Renal pelvis (tissue), 4 donors: ENCODE results near the gene VSX1. TPM values are rescaled to one million over a fixed set of nuclear protein-coding genes. Genes with fewer than 3 reads are reported as not detected.

Experiments used
- DNase-seq: peaks from one replicate; pipeline ENCODE4 v3.0.0-alpha.2; 2013
- polyA plus RNA-seq, 3 donors: library from polyadenylated mRNA; unstranded; fragments of 120-200 nt; gene quantifications; one replicate each; pipeline ENCODE4 v1.2.1, GENCODE V29; 2013; ENCODE audit not compliant: insufficient read length in 3 of 3

Gene VSX1
- polyA plus RNA-seq, 3 donors, result 0.04 TPM; not detected in 2

DNA sequence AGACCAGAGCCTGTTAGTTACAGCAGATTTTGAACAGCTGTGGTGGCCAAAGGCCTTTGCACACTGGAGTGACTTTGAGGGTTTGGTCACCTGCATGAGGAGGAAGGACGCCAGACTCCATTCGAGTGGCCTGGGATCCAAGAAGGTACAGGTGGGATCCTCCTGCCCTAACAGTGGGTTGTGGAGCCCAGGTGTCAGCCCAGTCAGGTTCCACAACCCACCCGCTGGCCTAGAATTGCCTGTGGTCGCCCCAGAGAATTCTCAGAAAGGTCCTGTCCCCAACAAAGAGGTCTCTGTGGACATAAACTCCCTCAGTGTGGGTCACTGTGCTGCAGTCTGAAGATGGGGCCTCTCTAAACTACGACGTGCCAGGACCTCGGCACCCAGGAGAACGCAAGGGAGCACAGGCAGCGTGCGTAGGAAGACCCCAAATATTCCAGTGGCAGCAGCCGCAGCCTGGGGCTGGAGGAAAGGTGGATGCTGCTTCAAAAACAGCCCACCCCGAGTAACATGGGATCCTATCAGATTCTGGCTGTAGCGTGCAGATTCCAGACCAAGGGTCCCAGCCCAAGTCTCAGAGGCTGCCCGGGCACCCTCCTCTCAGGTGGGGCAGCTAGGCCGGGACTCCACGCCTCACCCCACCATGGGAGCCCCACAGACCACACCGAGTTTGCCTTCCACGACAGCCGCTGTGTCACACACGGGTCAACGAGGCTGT is 40.0 kb downstream of the VSX1 start:
- no peak for DNase-seq

DNA sequence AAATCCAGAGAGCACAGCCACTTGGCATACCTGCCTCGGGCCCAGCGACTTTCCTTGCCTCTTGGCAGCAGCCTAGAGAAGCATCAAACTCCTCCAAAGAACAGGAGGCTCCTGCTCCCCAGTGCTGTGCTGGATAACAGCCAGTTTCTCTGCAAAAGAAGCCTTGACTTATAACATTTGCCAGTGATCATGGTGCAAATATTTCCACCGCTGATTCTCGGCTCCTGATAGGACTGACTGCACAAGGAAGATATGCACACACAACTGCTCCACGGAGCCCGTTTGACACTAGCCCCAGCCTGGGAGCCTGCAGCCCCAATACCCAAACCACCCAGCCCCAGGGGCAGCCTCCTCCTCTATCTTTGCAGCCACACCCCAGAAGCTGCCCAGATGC is 41.5 kb downstream of the VSX1 start:
- DNase-seq, result no peak

- DNase-seq, result no peak
These were observed 42.1 kb downstream of the VSX1 start for GRCh38 chr20:25039697-25040437.

DNA sequence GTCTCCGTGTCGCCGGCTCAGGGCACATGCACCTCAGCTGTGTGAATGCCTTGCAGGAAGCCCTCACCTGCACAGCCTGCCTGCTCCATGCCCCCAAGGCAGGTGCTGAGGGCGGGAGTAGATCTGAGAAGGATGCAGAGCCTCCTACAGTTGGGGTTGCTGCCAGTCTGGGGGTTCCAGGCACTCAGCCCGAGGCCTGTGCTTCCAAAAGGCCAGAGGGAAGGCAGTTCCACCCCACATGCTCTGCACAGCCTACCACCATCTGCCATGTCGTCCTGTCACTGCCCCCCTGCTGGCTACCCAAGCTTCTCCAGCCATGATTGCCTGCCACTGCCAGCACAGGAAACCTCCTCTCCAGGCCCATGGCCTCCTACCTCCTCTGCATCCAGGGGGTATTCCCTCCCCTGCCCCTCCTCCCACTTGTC is 43.3 kb downstream of the VSX1 start:
- no peak for DNase-seq

DNA sequence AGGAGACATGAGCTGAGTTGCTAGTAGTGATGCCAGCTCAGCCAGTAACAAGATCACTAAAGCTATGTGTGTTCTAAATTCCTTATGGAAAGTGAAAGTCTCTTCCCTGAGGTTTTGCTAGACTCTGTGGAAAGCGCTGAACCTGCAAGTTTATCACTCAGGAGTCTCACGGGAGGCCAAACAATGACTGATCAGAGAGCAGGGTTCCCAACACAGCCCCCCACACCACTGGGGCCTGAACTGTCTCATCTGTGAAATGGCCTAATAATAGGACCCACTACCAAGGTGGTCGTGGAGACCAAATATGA is 43.9 kb downstream of the VSX1 start:
- DNase-seq, result no peak

- no peak for DNase-seq
These were observed 44.4 kb downstream of the VSX1 start for GRCh38 chr20:25037288-25038102.

DNA sequence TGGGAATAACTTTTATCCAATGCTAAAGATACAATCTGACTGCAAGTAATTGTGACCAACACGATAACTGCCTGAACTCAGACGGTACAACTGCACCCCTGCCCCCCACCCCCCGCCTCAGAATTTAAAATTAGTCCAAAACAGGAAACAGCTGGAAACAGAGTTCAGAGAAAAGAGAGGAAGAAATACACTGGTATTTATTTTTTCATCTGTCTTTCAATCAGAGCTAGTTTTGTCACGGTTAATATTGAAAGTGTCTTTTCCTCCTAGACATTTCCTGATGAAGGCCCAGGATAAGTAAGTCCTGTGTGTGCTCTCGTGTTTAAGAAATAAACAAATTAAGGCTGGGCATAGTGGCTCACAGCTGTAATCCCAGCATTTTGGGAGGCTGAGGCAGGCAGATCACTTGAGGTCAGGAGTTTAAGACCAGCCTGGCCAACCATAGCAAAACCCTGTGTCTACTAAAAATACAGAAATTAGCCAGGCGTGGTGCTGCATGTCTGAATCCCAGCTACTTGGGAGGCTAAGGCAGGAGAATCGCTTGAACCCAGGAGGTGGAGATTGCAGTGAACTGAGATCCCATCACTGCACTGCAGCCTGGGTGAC is 45.5 kb downstream of the VSX1 start:
- no peak for DNase-seq

DNA sequence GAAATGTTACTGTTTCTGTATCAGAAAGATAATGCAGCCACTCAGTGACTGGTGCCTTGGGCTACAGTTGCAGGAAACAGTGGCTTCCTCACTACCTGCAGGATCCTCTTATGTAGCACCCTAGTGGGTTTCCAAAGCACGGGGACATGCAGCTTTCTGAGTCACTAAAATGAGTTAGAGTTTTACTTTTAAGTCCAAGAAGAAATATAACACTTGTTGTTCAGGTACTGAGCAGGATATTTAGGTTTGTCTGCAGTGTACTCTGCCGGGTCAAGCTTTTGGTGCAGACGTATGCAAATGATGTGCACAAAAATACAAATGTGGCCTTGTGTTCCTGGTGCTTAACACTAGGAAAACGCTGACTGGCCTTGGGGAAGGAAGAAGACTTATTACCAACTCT is 46.0 kb downstream of the VSX1 start:
- DNase-seq, result no peak

DNA sequence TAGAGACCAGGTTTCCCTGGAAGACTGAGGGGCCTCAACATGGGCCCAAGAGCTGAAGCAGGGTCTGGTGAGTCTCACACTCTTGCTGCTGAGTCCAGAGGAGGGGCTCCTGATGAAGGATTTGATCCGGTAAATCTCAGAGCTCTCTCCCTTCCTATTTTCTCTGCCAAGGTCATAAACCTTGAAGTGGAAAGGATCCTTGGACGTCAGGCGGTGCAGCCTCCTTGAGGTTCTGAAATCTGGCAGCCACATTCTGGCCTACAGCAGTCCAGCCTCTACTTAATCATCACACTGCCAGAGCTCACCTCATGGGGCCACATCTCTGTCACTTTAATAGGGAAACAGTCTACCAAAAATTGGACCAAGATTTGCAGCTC is 48.0 kb downstream of the VSX1 start:
- DNase-seq, result no peak

GRCh38 chr20:25033265-25033923 is 48.5 kb downstream of the VSX1 start:
- DNase-seq, result no peak

DNA sequence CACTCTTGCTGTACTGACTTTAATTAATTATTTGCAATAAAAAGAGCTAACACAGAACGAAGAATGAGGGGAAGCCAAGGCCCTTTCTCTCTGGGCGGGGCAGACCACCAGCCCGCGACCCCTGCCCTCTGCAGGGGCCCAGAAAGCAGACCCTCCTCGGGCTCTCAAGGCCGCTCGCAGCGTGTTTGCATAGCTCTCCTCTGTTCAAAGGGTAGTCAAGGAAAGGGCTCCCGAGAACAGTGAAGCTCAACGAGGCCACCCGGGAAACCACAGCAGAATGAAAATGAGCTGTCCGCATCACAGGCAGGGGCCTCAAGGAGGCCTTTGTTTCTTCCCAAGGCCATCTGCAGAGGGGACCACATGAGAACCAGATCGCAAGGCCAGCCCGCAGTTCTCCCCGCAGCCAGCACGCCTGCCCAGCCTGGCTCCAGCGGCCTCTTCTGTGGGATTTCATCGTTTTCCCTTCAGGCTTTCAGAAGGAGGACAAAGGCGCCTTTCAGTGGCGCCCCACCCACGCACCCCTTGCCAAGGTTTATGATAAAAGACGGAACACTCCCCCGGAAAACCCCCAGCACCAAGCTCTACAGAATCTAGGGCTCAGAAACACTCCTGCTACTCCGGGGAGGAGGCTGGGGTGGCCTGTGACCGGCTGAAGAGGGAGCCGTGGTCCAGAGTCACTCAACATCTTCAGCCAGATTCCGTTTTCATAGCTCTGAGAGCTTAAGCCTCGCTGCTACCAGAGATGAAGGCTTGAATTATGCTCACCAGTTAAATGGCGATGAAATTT is 49.3 kb downstream of the VSX1 start:
- no peak for DNase-seq

GRCh38 chr20:25032065-25032477 is 49.9 kb downstream of the VSX1 start:
- DNase-seq, result no peak

GRCh38 chr20:25031241-25031640 is 50.7 kb downstream of the VSX1 start:
- DNase-seq, result no peak

DNA sequence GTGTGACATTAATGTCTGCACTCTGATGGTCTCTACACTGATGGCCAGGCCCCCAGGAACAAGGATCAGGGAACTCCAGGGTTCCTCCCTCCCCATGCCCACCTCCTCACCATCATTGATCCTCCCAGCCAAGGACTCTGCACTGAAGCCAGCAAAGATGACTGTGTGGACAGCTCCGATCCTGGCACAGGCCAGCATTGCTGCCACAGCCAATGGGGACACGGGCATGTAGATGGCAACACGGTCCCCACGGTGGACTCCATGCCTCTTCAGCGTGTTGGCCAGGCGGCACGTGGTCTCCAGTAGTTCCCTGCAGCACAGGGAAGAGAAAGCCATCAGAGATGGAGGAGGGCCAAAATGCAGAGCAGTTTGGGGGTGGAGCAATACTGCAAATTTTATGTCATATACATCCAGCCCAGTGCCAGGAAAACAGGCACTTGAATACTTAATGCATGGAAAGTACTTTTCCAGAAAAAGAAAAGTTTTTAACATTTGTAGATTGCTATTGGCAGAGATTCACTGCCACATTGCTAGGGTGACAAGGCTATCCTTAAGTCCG is 51.2 kb downstream of the VSX1 start:
- DNase-seq, result no peak

GRCh38 chr20:25030007-25030648 is 51.8 kb downstream of the VSX1 start:
- no peak for DNase-seq

- DNase-seq, result no peak
These were observed 55.8 kb downstream of the VSX1 start for GRCh38 chr20:25025986-25026605.
